ENCODE measurements around the gene NCAN. TPM values are rescaled to one million over a fixed set of nuclear protein-coding genes. Genes with fewer than 3 reads are reported as not detected.
A peak's percentile ranks its signal among the peaks of the same experiment; 100 is the strongest.

Gene NCAN
- total and polyA plus RNA-seq, 2 of the 8 experiments (the other 6 are each of a cell fraction or from before 2014, with no cell fraction given): 2.7 TPM

GRCh38 chr19:19261350-19262189, 49.8 kb downstream of the NCAN start (continued):
- TF ChIP-seq SIN3A (conservative IDR thresholded peaks at IDR 0.05 in 1 of 2, IDR thresholded peaks at IDR 0.05 in 1 of 2; ENCODE audit: low read depth in 1 of 2, low read length in 2 of 2) (peak in 1 of 2 experiments; percentile 62; a peak in 1 of 4 replicates), YY1 (IDR thresholded peaks at IDR 0.05; ENCODE audit: low read depth, low read length) (peak; percentile 36; the same call in 1 of the 2 replicates), KDM1A (IDR thresholded peaks at IDR 0.05; ENCODE audit: borderline replicate concordance, low read length) (no peak), ASH2L (IDR thresholded peaks at IDR 0.05; ENCODE audit: low read length) (peak; percentile 44), TAF1 (IDR thresholded peaks at IDR 0.05; ENCODE audit: low read depth, low read length) (0 out of 2 replicates have a peak, but pooled peaks have one; percentile 5)
